Immature natural killer cell (primary cell): Measurements from ENCODE around the gene DST. TPM values are rescaled to one million over a fixed set of nuclear protein-coding genes. Genes with fewer than 3 reads are reported as not detected.

Source experiments
- DNase-seq, 3 donors: peaks; one replicate each; pipeline ENCODE4 v3.0.0; 2022; ENCODE audit warnings: mixed read lengths in 1 of 3
- H3K27ac Mint-ChIP-seq, 6 donors: one replicate each; pipeline ENCODE4 v1.8.0; 2020; ENCODE audit warnings: mixed read lengths in 6 of 6, mild to moderate bottlenecking in 5 of 6, inconsistent platforms in 4 of 6, moderate library complexity in 3 of 6
- H3K27me3 Mint-ChIP-seq, 3 donors: one replicate each; pipeline ENCODE4 v1.8.0; 2020 to 2021; ENCODE audit warnings: low read depth in 3 of 3, mild to moderate bottlenecking in 3 of 3, mixed read lengths in 3 of 3, moderate library complexity in 3 of 3, inconsistent platforms in 1 of 3
- H3K36me3 Mint-ChIP-seq, 3 donors: one replicate each; pipeline ENCODE4 v1.8.0; 2020; ENCODE audit warnings: mixed read lengths in 3 of 3, inconsistent platforms in 2 of 3, mild to moderate bottlenecking in 2 of 3
- H3K4me1 Mint-ChIP-seq, 2 donors: one replicate each; pipeline ENCODE4 v1.8.0; 2020; ENCODE audit warnings: inconsistent platforms in 2 of 2, mild to moderate bottlenecking in 2 of 2, mixed read lengths in 2 of 2, moderate library complexity in 1 of 2
- H3K4me3 Mint-ChIP-seq, 5 donors: one replicate each; pipeline ENCODE4 v1.8.0; 2020; ENCODE audit warnings: mild to moderate bottlenecking in 5 of 5, mixed read lengths in 5 of 5, inconsistent platforms in 3 of 5, moderate library complexity in 3 of 5
- H3K9me3 Mint-ChIP-seq, 6 donors: one replicate each; pipeline ENCODE4 v1.8.0; 2020; ENCODE audit warnings: mild to moderate bottlenecking in 6 of 6, mixed read lengths in 6 of 6, inconsistent platforms in 4 of 6, moderate library complexity in 3 of 6
- polyA plus RNA-seq, 3 donors: library from polyadenylated mRNA; unstranded; fragments of 300-500 nt; fragmentation: Illumina TruSeq; gene quantifications; one replicate each; pipeline ENCODE4 v1.2.3, GENCODE V29; 2021

Gene DST
- polyA plus RNA-seq, 3 donors from 2014 or later, result 0.13 to 4.6 (median 0.99) TPM

GRCh38 chr6:56625356-56625755, 17.3 kb downstream of the DST start:
- H3K36me3 Mint-ChIP-seq, result no peaks in the 10 kb centered on the region
- no peak overlapping the region for H3K27ac Mint-ChIP-seq
- no peaks in the 10 kb centered on the region for H3K27me3 Mint-ChIP-seq
- no peak for DNase-seq
- H3K9me3 Mint-ChIP-seq, result no peaks in the 10 kb centered on the region
- H3K4me3 Mint-ChIP-seq, result no peak overlapping the region
- H3K4me1 Mint-ChIP-seq, result no peaks in the 10 kb centered on the region

- Mint-ChIP-seq H3K36me3 (no peaks in the 10 kb centered on the region), H3K27ac (no peak overlapping the region), H3K27me3 (no peaks in the 10 kb centered on the region), H3K9me3 (no peaks in the 10 kb centered on the region), H3K4me3 (no peak overlapping the region), H3K4me1 (no peaks in the 10 kb centered on the region)
- DNase-seq, result no peak
These were observed 18.0 kb downstream of the DST start for GRCh38 chr6:56624728-56625069.

GRCh38 chr6:56624046-56624727, 18.5 kb downstream of the DST start:
- Mint-ChIP-seq H3K4me3 (no peak overlapping the region), H3K4me1 (no peaks in the 10 kb centered on the region), H3K27me3 (no peaks in the 10 kb centered on the region), H3K36me3 (no peaks in the 10 kb centered on the region), H3K27ac (no peak overlapping the region), H3K9me3 (no peaks in the 10 kb centered on the region)
- no peak for DNase-seq

- Mint-ChIP-seq H3K27me3 (no peaks in the 10 kb centered on the region), H3K4me1 (no peaks in the 10 kb centered on the region), H3K9me3 (no peaks in the 10 kb centered on the region), H3K36me3 (no peaks in the 10 kb centered on the region), H3K4me3 (no peak overlapping the region), H3K27ac (no peak overlapping the region)
- no peak for DNase-seq
These were observed 22.3 kb downstream of the DST start for GRCh38 chr6:56620229-56620868.

GRCh38 chr6:56618050-56618449, 24.6 kb downstream of the DST start:
- H3K9me3 Mint-ChIP-seq, result no peaks in the 10 kb centered on the region
- H3K27ac Mint-ChIP-seq, result no peak overlapping the region
- H3K4me1 Mint-ChIP-seq, result no peaks in the 10 kb centered on the region
- H3K36me3 Mint-ChIP-seq, result no peaks in the 10 kb centered on the region
- H3K4me3 Mint-ChIP-seq, result no peak overlapping the region
- no peaks in the 10 kb centered on the region for H3K27me3 Mint-ChIP-seq
- no peak for DNase-seq

GRCh38 chr6:56616967-56617366, 25.7 kb downstream of the DST start:
- Mint-ChIP-seq H3K27ac (no peak overlapping the region), H3K27me3 (no peaks in the 10 kb centered on the region), H3K36me3 (no peaks in the 10 kb centered on the region), H3K4me1 (no peaks in the 10 kb centered on the region), H3K4me3 (no peak overlapping the region), H3K9me3 (no peaks in the 10 kb centered on the region)
- no peak for DNase-seq

- Mint-ChIP-seq H3K27me3 (peaks cover 0 to 2% (median 0%) of the 10 kb centered on the region in 3 donors), H3K9me3 (peaks cover 0 to 2% (median 0%) of the 10 kb centered on the region in 6 donors)
- DNase-seq, result no peak
These were observed 29.3 kb downstream of the DST start for GRCh38 chr6:56613247-56613851.

GRCh38 chr6:56608332-56608731, 34.4 kb downstream of the DST start:
- Mint-ChIP-seq H3K27me3 (peaks cover 0 to 3% (median 2%) of the 10 kb centered on the region in 3 donors), H3K9me3 (peaks cover 0 to 2% (median 0%) of the 10 kb centered on the region in 6 donors), H3K4me1 (no peaks in the 10 kb centered on the region), H3K4me3 (no peak overlapping the region), H3K36me3 (no peaks in the 10 kb centered on the region), H3K27ac (no peak overlapping the region)
- DNase-seq, result no peak

More at GRCh38 chr6:56613247-56613851, 29.3 kb downstream of the DST start:
- H3K4me3 Mint-ChIP-seq, result no peak overlapping the region
- H3K4me1 Mint-ChIP-seq, result no peaks in the 10 kb centered on the region
- H3K36me3 Mint-ChIP-seq, result no peaks in the 10 kb centered on the region
- H3K27ac Mint-ChIP-seq, result no peak overlapping the region

- peaks cover 0 to 3% (median 2%) of the 10 kb centered on the region in 3 donors for H3K27me3 Mint-ChIP-seq
- no peak overlapping the region for H3K27ac Mint-ChIP-seq
- H3K4me3 Mint-ChIP-seq, result no peak overlapping the region
- H3K36me3 Mint-ChIP-seq, result no peaks in the 10 kb centered on the region
- peaks cover 0 to 2% (median 0%) of the 10 kb centered on the region in 6 donors for H3K9me3 Mint-ChIP-seq
- no peaks in the 10 kb centered on the region for H3K4me1 Mint-ChIP-seq
- DNase-seq, result no peak
These were observed 35.5 kb downstream of the DST start for GRCh38 chr6:56607111-56607752.

GRCh38 chr6:56605435-56605834, 37.3 kb downstream of the DST start:
- no peaks in the 10 kb centered on the region for H3K36me3 Mint-ChIP-seq
- no peak overlapping the region for H3K27ac Mint-ChIP-seq
- no peak overlapping the region for H3K4me3 Mint-ChIP-seq
- no peak for DNase-seq
- H3K9me3 Mint-ChIP-seq, result no peaks in the 10 kb centered on the region
- no peaks in the 10 kb centered on the region for H3K4me1 Mint-ChIP-seq
- H3K27me3 Mint-ChIP-seq, result peaks cover 0 to 3% (median 0%) of the 10 kb centered on the region in 3 donors

GRCh38 chr6:56604186-56604585, 38.5 kb downstream of the DST start:
- no peaks in the 10 kb centered on the region for H3K9me3 Mint-ChIP-seq
- no peak overlapping the region for H3K27ac Mint-ChIP-seq
- no peak for DNase-seq
- H3K4me3 Mint-ChIP-seq, result no peak overlapping the region
- no peaks in the 10 kb centered on the region for H3K4me1 Mint-ChIP-seq
- no peaks in the 10 kb centered on the region for H3K36me3 Mint-ChIP-seq
- H3K27me3 Mint-ChIP-seq, result peaks cover 0 to 3% (median 0%) of the 10 kb centered on the region in 3 donors

GRCh38 chr6:56601390-56601789, 41.3 kb downstream of the DST start:
- no peak for DNase-seq
- Mint-ChIP-seq H3K27ac (no peak overlapping the region), H3K9me3 (no peaks in the 10 kb centered on the region), H3K36me3 (no peaks in the 10 kb centered on the region), H3K27me3 (no peaks in the 10 kb centered on the region), H3K4me3 (no peak overlapping the region), H3K4me1 (no peaks in the 10 kb centered on the region)

- no peaks in the 10 kb centered on the region for H3K36me3 Mint-ChIP-seq
- peak; percentile 0 to 15 (median 6) for DNase-seq
- no peak overlapping the region for H3K27ac Mint-ChIP-seq
- H3K9me3 Mint-ChIP-seq, result peaks cover 0 to 2% (median 0%) of the 10 kb centered on the region in 6 donors
- H3K4me1 Mint-ChIP-seq, result no peaks in the 10 kb centered on the region
- no peak overlapping the region for H3K4me3 Mint-ChIP-seq
- peaks cover 0 to 2% (median 0%) of the 10 kb centered on the region in 3 donors for H3K27me3 Mint-ChIP-seq
These were observed 47.1 kb downstream of the DST start for GRCh38 chr6:56595490-56596122.

- Mint-ChIP-seq H3K27ac (no peak overlapping the region), H3K36me3 (no peaks in the 10 kb centered on the region), H3K4me1 (no peaks in the 10 kb centered on the region), H3K4me3 (no peak overlapping the region), H3K27me3 (peaks cover 0 to 2% (median 0%) of the 10 kb centered on the region in 3 donors), H3K9me3 (peaks cover 0 to 2% (median 0%) of the 10 kb centered on the region in 6 donors)
- DNase-seq, result no peak
These were observed 48.0 kb downstream of the DST start for GRCh38 chr6:56594699-56595098.
